Upper lobe of right lung (tissue), 1 donor: Measurements from ENCODE around the gene ALCAM. TPM values are rescaled to one million over a fixed set of nuclear protein-coding genes. Genes with fewer than 3 reads are reported as not detected.

Source experiments
- ATAC-seq: fragments of 200-7000 bp; cut with Tn5 transposase; one replicate; pipeline ENCODE4 v1.9.1; 2020; ENCODE audit warnings: mild to moderate bottlenecking, moderate library complexity
- DNase-seq: peaks from one replicate; pipeline ENCODE4 v3.0.0-alpha.2; 2020
- H3K27ac ChIP-seq: fragments of 200-600 bp; one replicate; pipeline ENCODE4 v1.8.0; 2022
- H3K27me3 ChIP-seq: fragments of 200-600 bp; one replicate; pipeline ENCODE4 v1.8.0; 2022; ENCODE audit warnings: mild to moderate bottlenecking
- H3K36me3 ChIP-seq: fragments of 200-600 bp; one replicate; pipeline ENCODE4 v1.8.0; 2022
- H3K4me1 ChIP-seq: fragments of 200-600 bp; one replicate; pipeline ENCODE4 v1.8.0; 2022
- H3K4me3 ChIP-seq: fragments of 200-600 bp; one replicate; pipeline ENCODE4 v1.8.0; 2022; ENCODE audit warnings: mild to moderate bottlenecking
- H3K9me3 ChIP-seq: fragments of 200-600 bp; one replicate; pipeline ENCODE4 v1.8.0; 2022
- CTCF ChIP-seq: fragments of 200-600 bp; IDR thresholded peaks from one replicate; pipeline ENCODE4 v1.8.0; 2022; ENCODE audit warnings: antibody characterized with exemption
- intact Hi-C: fragments of 100-400 bp; cut with DNase I; formaldehyde crosslinking; loops from one replicate; pipeline ENCODE4 v1.11.0; 2022
- total RNA-seq: library from RNA; stranded (reverse); fragmentation: NEBNext Ultra II Directional; extraction: Animal tissue kit (Norgen Biotek cat#: 25700); gene quantifications from one replicate; pipeline ENCODE4 v1.2.1, GENCODE V29; 2021
- donor health status: DM: no; HTN: yes; CAD: no; lungs with severe emphysema.

The ALCAM gene
- total RNA-seq, 1 donor from 2014 or later, result 202 TPM

- no peak overlapping the region for H3K4me3 ChIP-seq
- no peak for ATAC-seq
- no peaks in the 10 kb centered on the region for H3K9me3 ChIP-seq
- H3K27me3 ChIP-seq, result no peaks in the 10 kb centered on the region
- H3K4me1 ChIP-seq, result no peaks in the 10 kb centered on the region
- DNase-seq, result no peak
- no peak for TF ChIP-seq CTCF
- no peaks in the 10 kb centered on the region for H3K36me3 ChIP-seq
- intact Hi-C loops, result no loop called here
- no peak overlapping the region for H3K27ac ChIP-seq
Measured at GRCh38 chr3:105431200-105431599, 64.5 kb downstream of the ALCAM start.

- H3K4me3 ChIP-seq, result no peak overlapping the region
- H3K36me3 ChIP-seq, result no peaks in the 10 kb centered on the region
- no peaks in the 10 kb centered on the region for H3K9me3 ChIP-seq
- ATAC-seq (no peak), DNase-seq (no peak)
- H3K27ac ChIP-seq, result no peak overlapping the region
- intact Hi-C loops, result no loop called here
- TF ChIP-seq CTCF, result no peak
- H3K4me1 ChIP-seq, result no peaks in the 10 kb centered on the region
- no peaks in the 10 kb centered on the region for H3K27me3 ChIP-seq
Measured at GRCh38 chr3:105435277-105435676, 68.6 kb downstream of the ALCAM start.

- no peaks in the 10 kb centered on the region for H3K27me3 ChIP-seq
- TF ChIP-seq CTCF, result no peak
- no peaks in the 10 kb centered on the region for H3K4me1 ChIP-seq
- DNase-seq, result no peak
- no peak overlapping the region for H3K27ac ChIP-seq
- intact Hi-C loops, result no loop called here
- H3K36me3 ChIP-seq, result no peaks in the 10 kb centered on the region
- no peaks in the 10 kb centered on the region for H3K9me3 ChIP-seq
- no peak for ATAC-seq
- no peak overlapping the region for H3K4me3 ChIP-seq
Measured at GRCh38 chr3:105436687-105437086, 70.0 kb downstream of the ALCAM start.

GRCh38 chr3:105440113-105440512 lies 73.4 kb downstream of the ALCAM start:
- no peaks in the 10 kb centered on the region for H3K9me3 ChIP-seq
- no peak overlapping the region for H3K4me3 ChIP-seq
- no peak for ATAC-seq
- no peaks in the 10 kb centered on the region for H3K27me3 ChIP-seq
- TF ChIP-seq CTCF, result no peak
- no peak overlapping the region for H3K27ac ChIP-seq
- intact Hi-C loops, result no loop called here
- DNase-seq, result no peak
- H3K36me3 ChIP-seq, result no peaks in the 10 kb centered on the region
- H3K4me1 ChIP-seq, result no peaks in the 10 kb centered on the region

- Histone ChIP-seq H3K9me3 (no peaks in the 10 kb centered on the region), H3K36me3 (no peaks in the 10 kb centered on the region), H3K27ac (no peak overlapping the region), H3K4me3 (no peak overlapping the region), H3K27me3 (no peaks in the 10 kb centered on the region), H3K4me1 (no peaks in the 10 kb centered on the region)
- DNase-seq (no peak), ATAC-seq (no peak)
- intact Hi-C loops, result no loop called here
- no peak for TF ChIP-seq CTCF
Measured at GRCh38 chr3:105444725-105445124, 78.0 kb downstream of the ALCAM start.

- Histone ChIP-seq H3K4me3 (no peak overlapping the region), H3K36me3 (no peaks in the 10 kb centered on the region), H3K27ac (no peak overlapping the region), H3K9me3 (no peaks in the 10 kb centered on the region), H3K4me1 (no peaks in the 10 kb centered on the region), H3K27me3 (no peaks in the 10 kb centered on the region)
- ATAC-seq (no peak), DNase-seq (no peak)
- TF ChIP-seq CTCF, result no peak
- intact Hi-C loops, result no loop called here
Measured at GRCh38 chr3:105448338-105448982, 81.8 kb downstream of the ALCAM start.
